Aorta (tissue), 5 donors: ENCODE results near the gene RAB30. TPM values are rescaled to one million over a fixed set of nuclear protein-coding genes. Genes with fewer than 3 reads are reported as not detected.
A peak's percentile ranks its signal among the peaks of the same experiment; 100 is the strongest.

Experiments used
- ATAC-seq: fragments of 200-7000 bp; cut with Tn5 transposase; one replicate; pipeline ENCODE4 v1.9.1; 2022; ENCODE audit warnings: moderate library complexity; ENCODE audit not compliant: low FRiP score
- DNase-seq, 2 donors: peaks; one replicate each; pipeline ENCODE4 v3.0.0-alpha.2; 2020
- H3K27ac ChIP-seq, 2 donors: one replicate each; pipeline ENCODE4 v1.5.1; 2013; ENCODE audit warnings: low read length in 2 of 2, mild to moderate bottlenecking in 2 of 2, moderate library complexity in 2 of 2, control low read depth in 1 of 2, inconsistent platforms in 1 of 2, low read depth in 1 of 2
- H3K27me3 ChIP-seq, 2 donors: one replicate each; pipeline ENCODE4 v1.6.1; 2013; ENCODE audit warnings: control low read depth in 1 of 2, low read length in 1 of 2, mild to moderate bottlenecking in 1 of 2, moderate library complexity in 1 of 2; ENCODE audit not compliant: insufficient read depth in 2 of 2, control insufficient read depth in 1 of 2
- H3K36me3 ChIP-seq, 2 donors: one replicate each; pipeline ENCODE4 v1.6.1; 2013; ENCODE audit warnings: control low read depth in 1 of 2, low read length in 1 of 2, mild to moderate bottlenecking in 1 of 2; ENCODE audit not compliant: insufficient read depth in 2 of 2, control insufficient read depth in 1 of 2
- H3K4me1 ChIP-seq, 2 donors: one replicate each; pipeline ENCODE4 v1.6.1; 2013; ENCODE audit warnings: low read length in 2 of 2, control low read depth in 1 of 2, mild to moderate bottlenecking in 1 of 2, moderate library complexity in 1 of 2; ENCODE audit not compliant: insufficient read depth in 2 of 2, control insufficient read depth in 1 of 2
- H3K4me3 ChIP-seq, 2 donors: one replicate each; pipeline ENCODE4 v1.5.1; 2013; ENCODE audit warnings: low read length in 2 of 2, control low read depth in 1 of 2, mild to moderate bottlenecking in 1 of 2
- H3K9me3 ChIP-seq: one replicate; pipeline ENCODE4 v1.6.1; 2013; ENCODE audit warnings: mild to moderate bottlenecking, low read length; ENCODE audit not compliant: control insufficient read depth
- WGBS, 2 donors: extraction: QIAGEN DNeasy Blood & Tissue Kit; methylation state at CpG; one replicate each; pipeline ENCODE4 v1.1.7; 2013; 5-methylcytosine and 5-hydroxymethylcytosine counted together
- intact Hi-C, 2 donors: fragments of 100-400 bp; cut with DNase I; formaldehyde crosslinking; loops; one replicate each; pipeline versions ENCODE4 v1.14.2 to v1.15.0; 2022
- polyA plus RNA-seq, 2 donors: library from polyadenylated mRNA; stranded (reverse); fragments of 200-250 nt; gene quantifications; one replicate each; pipeline ENCODE4 v1.2.3, GENCODE V29; 2013
- total RNA-seq, 2 donors: library from RNA; stranded (reverse); fragmentation: NEBNext Ultra II Directional; extraction: Animal tissue kit (Norgen Biotek cat#: 25700); gene quantifications; one replicate each; pipeline ENCODE4 v1.2.1, GENCODE V29; 2021
- donor health status: healthy with polysubstance abuse.
- donor health status: Bipolar disorder and iron deficiency.
- donor health status: DM: no; HTN: no; CAD: no.
- donor health status: DM: no; HTN: no; CAD: no.
- donor health status: DM: yes; HTN: yes; CAD: no.

RAB30 gene
- total and polyA plus RNA-seq, 4 donors = 2.9 to 44.1 (median 12.0) TPM

- ATAC-seq (no peak), DNase-seq (no peak)
- intact Hi-C loops = no loop called here
- Histone ChIP-seq H3K9me3 (no peaks in the 10 kb centered on the region), H3K27ac (no peak overlapping the region), H3K4me3 (no peak overlapping the region), H3K36me3 (no peaks in the 10 kb centered on the region), H3K4me1 (peaks cover 2 to 6% of the 10 kb centered on the region in 2 donors), H3K27me3 (no peaks in the 10 kb centered on the region)
- WGBS, 2 donors = 94 to 95% methylated on average over 5 of the region's 5 CpGs
These were observed 35.0 kb downstream of the RAB30 start for GRCh38 chr11:83036701-83037100.

GRCh38 chr11:83035070-83035854 lies 36.4 kb downstream of the RAB30 start:
- no peaks in the 10 kb centered on the region for H3K36me3 ChIP-seq
- DNase-seq = no peak
- ATAC-seq = peak; percentile 51
- H3K4me1 ChIP-seq = peaks cover 2 to 6% of the 10 kb centered on the region in 2 donors
- intact Hi-C loops = no loop called here
- WGBS, 2 donors = 43 to 46% methylated on average over 6 of the region's 6 CpGs
- H3K27ac ChIP-seq = peak overlapping the region in 1 of 2 donors; percentile 52
- H3K27me3 ChIP-seq = no peaks in the 10 kb centered on the region
- H3K9me3 ChIP-seq = no peaks in the 10 kb centered on the region
- no peak overlapping the region for H3K4me3 ChIP-seq

- no peaks in the 10 kb centered on the region for H3K9me3 ChIP-seq
- H3K4me3 ChIP-seq = no peak overlapping the region
- no peaks in the 10 kb centered on the region for H3K27me3 ChIP-seq
- DNase-seq = no peak
- intact Hi-C loops = no loop called here
- ATAC-seq = no peak
- H3K27ac ChIP-seq = peak overlapping the region; percentile 22 to 86
- no peaks in the 10 kb centered on the region for H3K36me3 ChIP-seq
- peaks cover 2 to 6% of the 10 kb centered on the region in 2 donors for H3K4me1 ChIP-seq
These were observed 37.1 kb downstream of the RAB30 start for GRCh38 chr11:83034673-83035014.

GRCh38 chr11:83033972-83034672 lies 37.6 kb downstream of the RAB30 start:
- WGBS, 2 donors = 5 to 8% methylated on average over 6 of the region's 6 CpGs
- DNase-seq (peak in 1 of 2 donors; percentile 61), ATAC-seq (peak; percentile 88)
- Histone ChIP-seq H3K9me3 (no peaks in the 10 kb centered on the region), H3K4me1 (peaks cover 2 to 6% of the 10 kb centered on the region in 2 donors), H3K36me3 (no peaks in the 10 kb centered on the region), H3K27me3 (no peaks in the 10 kb centered on the region), H3K27ac (peak overlapping the region; percentile 22 to 86), H3K4me3 (peak overlapping the region; percentile 11 to 38)
- intact Hi-C loops = no loop called here

- no peak for ATAC-seq
- H3K27me3 ChIP-seq = no peaks in the 10 kb centered on the region
- H3K36me3 ChIP-seq = no peaks in the 10 kb centered on the region
- 6 to 7% methylated on average over 1 of the region's 1 CpG for WGBS, 2 donors
- peak overlapping the region; percentile 76 to 84 for H3K27ac ChIP-seq
- DNase-seq = no peak
- H3K9me3 ChIP-seq = no peaks in the 10 kb centered on the region
- peak overlapping the region; percentile 11 to 38 for H3K4me3 ChIP-seq
- intact Hi-C loops = no loop called here
- H3K4me1 ChIP-seq = peaks cover 2 to 6% of the 10 kb centered on the region in 2 donors
These were observed 38.3 kb downstream of the RAB30 start for GRCh38 chr11:83033371-83033770.

GRCh38 chr11:83031127-83031526 lies 40.6 kb downstream of the RAB30 start:
- ATAC-seq (peak; percentile 20), DNase-seq (no peak)
- intact Hi-C loops = no loop called here
- 84 to 86% methylated on average over 4 of the region's 4 CpGs for WGBS, 2 donors
- Histone ChIP-seq H3K27me3 (no peaks in the 10 kb centered on the region), H3K4me1 (peaks cover 2 to 6% of the 10 kb centered on the region in 2 donors), H3K9me3 (no peaks in the 10 kb centered on the region), H3K27ac (no peak overlapping the region), H3K4me3 (no peak overlapping the region), H3K36me3 (no peaks in the 10 kb centered on the region)

GRCh38 chr11:83027794-83028193 lies 43.9 kb downstream of the RAB30 start:
- H3K27me3 ChIP-seq = no peaks in the 10 kb centered on the region
- WGBS, 2 donors = 80 to 83% methylated on average over 2 of the region's 2 CpGs
- intact Hi-C loops = no loop called here
- ATAC-seq (no peak), DNase-seq (no peak)
- H3K4me3 ChIP-seq = no peak overlapping the region
- H3K4me1 ChIP-seq = peaks cover 0 to 7% of the 10 kb centered on the region in 2 donors
- no peaks in the 10 kb centered on the region for H3K9me3 ChIP-seq
- H3K27ac ChIP-seq = no peak overlapping the region
- no peaks in the 10 kb centered on the region for H3K36me3 ChIP-seq

- no peaks in the 10 kb centered on the region for H3K9me3 ChIP-seq
- intact Hi-C loops = no loop called here
- H3K36me3 ChIP-seq = no peaks in the 10 kb centered on the region
- peaks cover 0 to 7% of the 10 kb centered on the region in 2 donors for H3K4me1 ChIP-seq
- DNase-seq = no peak
- ATAC-seq = no peak
- H3K27me3 ChIP-seq = no peaks in the 10 kb centered on the region
- no peak overlapping the region for H3K4me3 ChIP-seq
- no peak overlapping the region for H3K27ac ChIP-seq
- 91% methylated on average over 5 of the region's 5 CpGs for WGBS, 2 donors
These were observed 44.4 kb downstream of the RAB30 start for GRCh38 chr11:83027289-83027688.

- intact Hi-C loops = no loop called here
- H3K36me3 ChIP-seq = no peaks in the 10 kb centered on the region
- DNase-seq (no peak), ATAC-seq (no peak)
- no peaks in the 10 kb centered on the region for H3K27me3 ChIP-seq
- H3K9me3 ChIP-seq = no peaks in the 10 kb centered on the region
- H3K4me1 ChIP-seq = peaks cover 0 to 4% of the 10 kb centered on the region in 2 donors
- no peak overlapping the region for H3K27ac ChIP-seq
- H3K4me3 ChIP-seq = no peak overlapping the region
- WGBS, 2 donors = 96 to 98% methylated on average over 4 of the region's 4 CpGs
These were observed 45.5 kb downstream of the RAB30 start for GRCh38 chr11:83026229-83026628.
